Endothelial cell of umbilical vein (primary cell): ENCODE results near the gene PCYT1B. TPM values are rescaled to one million over a fixed set of nuclear protein-coding genes. Genes with fewer than 3 reads are reported as not detected.

Experiments
- BruUV-seq: library from RNA; stranded (reverse); fragments of 400-500 nt; replicated peaks from 2 replicates; lab custom pipeline; 2021; lab: Mats Ljungman, UMichigan
- CTCF ChIA-PET: fragments of 300-600, 350-600 bp; sonication (Branson Sonifier 250); formaldehyde crosslinking; loops from one replicate; lab custom pipeline; 2021; ENCODE audit warnings: antibody characterized with exemption, inconsistent platforms; lab: Charles Lee
- POLR2A ChIA-PET: fragments of 300-600, 350-600 bp; sonication (Branson Sonifier 250); formaldehyde crosslinking; loops from one replicate; lab custom pipeline; 2021; ENCODE audit warnings: antibody characterized with exemption, inconsistent platforms; lab: Charles Lee
- DNase-seq: peaks from one replicate; pipeline ENCODE4 v3.0.0-alpha.2; 2011; ENCODE audit warnings: low read depth, low spot score
- FAIRE-seq: peaks from 2 replicates; lab custom pipeline; 2011; peaks lifted over from hg19 to GRCh38; lab: Jason Lieb, UNC
- H2AFZ ChIP-seq: 2 replicates; pipeline ENCODE4 v1.6.0; 2012; ENCODE audit warnings: low read depth, low read length, control low read depth, inconsistent platforms
- H3K27ac ChIP-seq: 2 replicates; pipeline ENCODE4 v1.5.1; 2011; ENCODE audit warnings: low read depth, mild to moderate bottlenecking, control low read depth, low read length, moderate library complexity; ENCODE audit not compliant: insufficient read depth
- H3K27me3 ChIP-seq, 2 experiments: 2 replicates each; pipeline versions ENCODE4 v1.6.0 to v1.6.1; 2011; ENCODE audit warnings: low read length in 2 of 2, mixed read lengths in 1 of 2; ENCODE audit not compliant: control insufficient read depth in 2 of 2, insufficient read depth in 2 of 2
- H3K36me3 ChIP-seq, 2 experiments: 2 replicates in 1 of 2; 3 replicates in 1 of 2; pipeline ENCODE4 v1.5.1; 2011; ENCODE audit warnings: low read length in 2 of 2, mild to moderate bottlenecking in 1 of 2, moderate library complexity in 1 of 2; ENCODE audit not compliant: control insufficient read depth in 2 of 2, insufficient read depth in 2 of 2; ENCODE audit errors: extremely low read depth in 1 of 2
- H3K4me1 ChIP-seq: 3 replicates; pipeline ENCODE4 v1.5.1; 2011; ENCODE audit warnings: mild to moderate bottlenecking, low read length; ENCODE audit not compliant: control insufficient read depth, insufficient read depth; ENCODE audit errors: extremely low read depth
- H3K4me2 ChIP-seq: 2 replicates; pipeline ENCODE4 v1.6.1; 2011; ENCODE audit warnings: low read length, control low read depth, mixed read lengths; ENCODE audit not compliant: insufficient read depth
- H3K4me3 ChIP-seq, 3 experiments: fragments of 200-600 bp in 1 of 3; sonication (generic), shearing (Covaris generic) in 1 of 3; replicated peaks in 1 of 3; 2 replicates each; pipeline ENCODE4 v1.5.1; 2011 to 2016; ENCODE audit warnings: control low read depth in 3 of 3, low read length in 3 of 3, mild to moderate bottlenecking in 2 of 3, inconsistent platforms in 1 of 3, low read depth in 1 of 3, moderate library complexity in 1 of 3; ENCODE audit not compliant: insufficient read depth in 1 of 3
- H3K79me2 ChIP-seq: 2 replicates; pipeline ENCODE4 v1.6.0; 2012; ENCODE audit warnings: low read length, inconsistent platforms; ENCODE audit not compliant: control insufficient read depth, insufficient read depth
- H3K9ac ChIP-seq: replicated peaks from 2 replicates; pipeline ENCODE3; 2011; ENCODE audit warnings: low read length, control low read depth; ENCODE audit not compliant: insufficient read depth; ENCODE audit errors: extremely low read depth
- H3K9me1 ChIP-seq: replicated peaks from 3 replicates; pipeline ENCODE4 v1.6.0; 2011; ENCODE audit warnings: mild to moderate bottlenecking, low read length; ENCODE audit not compliant: control insufficient read depth, insufficient read depth; ENCODE audit errors: extremely low read depth
- H3K9me3 ChIP-seq: replicated peaks from 2 replicates; pipeline ENCODE4 v1.5.1; 2012; ENCODE audit warnings: low read length, inconsistent platforms; ENCODE audit not compliant: control insufficient read depth, insufficient read depth
- H4K20me1 ChIP-seq: replicated peaks from 2 replicates; pipeline ENCODE3; 2011; ENCODE audit warnings: mild to moderate bottlenecking, low read length; ENCODE audit not compliant: control insufficient read depth, insufficient read depth; ENCODE audit errors: extremely low read depth
- CTCF ChIP-seq, 2 donors: IDR thresholded peaks; 1 replicate in 1 of 2; 2 replicates in 1 of 2; pipeline ENCODE4 v1.5.1; 2011; ENCODE audit warnings: low read length in 2 of 2, mild to moderate bottlenecking in 2 of 2, moderate library complexity in 2 of 2, control low read depth in 1 of 2, inconsistent platforms in 1 of 2, low read depth in 1 of 2; ENCODE audit not compliant: insufficient read depth in 1 of 2; ENCODE audit errors: extremely low read depth in 1 of 2
- EZH2 ChIP-seq: IDR thresholded peaks from 2 replicates; pipeline ENCODE4 v1.6.1; 2012; ENCODE audit warnings: borderline replicate concordance, low read depth, mild to moderate bottlenecking, moderate library complexity, low read length, inconsistent platforms; ENCODE audit not compliant: severe bottlenecking
- FOS ChIP-seq: IDR thresholded peaks from 2 replicates; pipeline ENCODE4 v1.6.1; 2011; ENCODE audit warnings: mild to moderate bottlenecking, low read length, moderate library complexity, borderline replicate concordance; ENCODE audit not compliant: insufficient read depth
- GATA2 ChIP-seq: IDR thresholded peaks from 2 replicates; pipeline ENCODE4 v1.7.0; 2011; ENCODE audit warnings: low read depth, mild to moderate bottlenecking, moderate library complexity, mixed read lengths, low read length; ENCODE audit not compliant: insufficient read length, insufficient read depth
- JUN ChIP-seq: IDR thresholded peaks from 2 replicates; pipeline ENCODE4 v1.6.1; 2011; ENCODE audit warnings: borderline replicate concordance, low read depth; ENCODE audit not compliant: insufficient read length, insufficient read depth
- MYC ChIP-seq: IDR thresholded peaks from one replicate; pipeline ENCODE4 v1.6.1; 2011; ENCODE audit warnings: mild to moderate bottlenecking, low read depth, low read length
- POLR2A ChIP-seq: IDR thresholded peaks from 2 replicates; pipeline ENCODE4 v1.6.1; 2012; ENCODE audit warnings: low read depth, mild to moderate bottlenecking, control low read depth, low read length
- POLR2AphosphoS5 ChIP-seq: IDR thresholded peaks from 2 replicates; pipeline ENCODE4 v1.6.1; 2012; ENCODE audit warnings: low read depth, mild to moderate bottlenecking, control low read depth, low read length, moderate library complexity; ENCODE audit not compliant: insufficient read depth
- dilution Hi-C: fragments of 300-500 bp; cut with MboI; formaldehyde crosslinking; loops from one replicate; pipeline ENCODE4 v1.15.0; 2019; ENCODE audit warnings: low sequenced_read_pairs; ENCODE audit not compliant: extremely low pct_ligation_motif_present
- intact Hi-C: fragments of 100-400 bp; cut with micrococcal nuclease; formaldehyde crosslinking; loops from one replicate; pipeline ENCODE4 v1.10.0; 2022
- polyA plus RNA-seq, 4 experiments: library from polyadenylated mRNA; depleted of rRNA in 3 of 4; stranded (reverse) in 3 of 4; unstranded in 1 of 4; fragments of >200 nt; gene quantifications; 2 replicates each; pipeline versions ENCODE4 v1.2.1 to v1.2.3, GENCODE V29; 2011 to 2012; ENCODE audit warnings: missing spikeins in 1 of 4
- total RNA-seq: library from RNA; stranded (reverse); gene quantifications from 2 replicates; pipeline ENCODE4 v1.2.3, GENCODE V29; 2021
- TF ChIP-seq, protein P1 (sequence below): IDR thresholded peaks from 2 replicates; pipeline ENCODE4 v1.6.1; 2011; ENCODE audit not compliant: insufficient read depth, insufficient read length

Gene PCYT1B
- total and polyA plus RNA-seq, 2 donors (not counting 3 experiments of a cell fraction or from before 2014, with no cell fraction given) = 0.33 to 1.3 TPM

DNA sequence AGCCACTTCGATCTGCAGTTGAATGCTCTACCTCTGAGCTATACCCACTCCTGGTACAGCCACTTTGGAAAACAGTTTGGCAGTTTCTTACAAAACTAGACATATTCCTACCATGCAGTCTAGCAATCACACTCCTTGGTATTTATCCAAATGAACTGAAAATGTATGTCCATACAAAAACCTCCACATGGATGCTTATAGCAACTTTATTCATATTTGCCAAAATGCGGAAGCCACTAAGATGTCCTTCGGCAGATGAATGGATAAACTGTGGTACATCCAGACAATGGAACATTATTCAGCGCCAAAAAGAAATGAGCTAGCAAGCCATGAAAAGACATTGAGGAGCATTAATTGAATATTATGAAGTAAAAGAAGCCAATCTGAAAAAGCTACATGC, 45.3 kb downstream of the PCYT1B start:
- Histone ChIP-seq H3K4me1 (no peaks in the 10 kb centered on the region), H4K20me1 (no peaks in the 10 kb centered on the region), H3K9me1 (no peaks in the 10 kb centered on the region), H3K27me3 (no peaks in the 10 kb centered on the region), H3K4me3 (no peak overlapping the region), H3K36me3 (no peaks in the 10 kb centered on the region), H3K27ac (no peak overlapping the region), H3K9me3 (no peaks in the 10 kb centered on the region), H3K79me2 (no peaks in the 10 kb centered on the region), H2AFZ (no peak overlapping the region), H3K9ac (no peak overlapping the region), H3K4me2 (no peak overlapping the region)
- no peak for FAIRE-seq
- DNase-seq = no peak
- dilution Hi-C loops (no loop called here), intact Hi-C loops (no loop called here)
- ChIA-PET POLR2A (no interaction called here), CTCF (no interaction called here)
- no TSS peak for BruUV-seq
- TF ChIP-seq MYC = no peak
- TF ChIP-seq POLR2AphosphoS5 = no peak
- TF ChIP-seq JUN = no peak
- TF ChIP-seq FOS = no peak
- no peak for TF ChIP-seq EZH2
- no peak for TF ChIP-seq CTCF (IDR thresholded peaks at IDR 0.05; ENCODE audit: extremely low read depth in 1 of 2, insufficient read depth in 1 of 2, low read depth in 1 of 2, low read length in 2 of 2)

- no peaks in the 10 kb centered on the region for H3K4me1 ChIP-seq
- no peaks in the 10 kb centered on the region for H3K36me3 ChIP-seq
- TF ChIP-seq GATA2 (no peak), POLR2A (no peak)
- TF ChIP-seq, protein P1, sequence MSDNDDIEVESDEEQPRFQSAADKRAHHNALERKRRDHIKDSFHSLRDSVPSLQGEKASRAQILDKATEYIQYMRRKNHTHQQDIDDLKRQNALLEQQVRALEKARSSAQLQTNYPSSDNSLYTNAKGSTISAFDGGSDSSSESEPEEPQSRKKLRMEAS = no peak
- no TSS peak for BruUV-seq
- no peak overlapping the region for H2AFZ ChIP-seq
- no peaks in the 10 kb centered on the region for H3K9me3 ChIP-seq
- FAIRE-seq (no peak), DNase-seq (no peak)
- ChIA-PET CTCF (no interaction called here), POLR2A (no interaction called here)
- no peaks in the 10 kb centered on the region for H3K27me3 ChIP-seq
- H3K79me2 ChIP-seq = no peaks in the 10 kb centered on the region
- H3K27ac ChIP-seq = no peak overlapping the region
- H3K4me3 ChIP-seq = no peak overlapping the region
- H4K20me1 ChIP-seq = no peaks in the 10 kb centered on the region
- intact Hi-C loops (no loop called here), dilution Hi-C loops (no loop called here)
- no peak overlapping the region for H3K9ac ChIP-seq
- no peak overlapping the region for H3K4me2 ChIP-seq
- no peaks in the 10 kb centered on the region for H3K9me1 ChIP-seq
These were observed 52.6 kb downstream of the PCYT1B start for GRCh38 chrX:24594501-24594900.
